ENCODE measurements around the gene TMPRSS13. TPM values are rescaled to one million over a fixed set of nuclear protein-coding genes. Genes with fewer than 3 reads are reported as not detected.

TMPRSS13 gene
- total and polyA plus RNA-seq, 2 donors from 2014 or later: 1.2 to 1.9 TPM

DNA sequence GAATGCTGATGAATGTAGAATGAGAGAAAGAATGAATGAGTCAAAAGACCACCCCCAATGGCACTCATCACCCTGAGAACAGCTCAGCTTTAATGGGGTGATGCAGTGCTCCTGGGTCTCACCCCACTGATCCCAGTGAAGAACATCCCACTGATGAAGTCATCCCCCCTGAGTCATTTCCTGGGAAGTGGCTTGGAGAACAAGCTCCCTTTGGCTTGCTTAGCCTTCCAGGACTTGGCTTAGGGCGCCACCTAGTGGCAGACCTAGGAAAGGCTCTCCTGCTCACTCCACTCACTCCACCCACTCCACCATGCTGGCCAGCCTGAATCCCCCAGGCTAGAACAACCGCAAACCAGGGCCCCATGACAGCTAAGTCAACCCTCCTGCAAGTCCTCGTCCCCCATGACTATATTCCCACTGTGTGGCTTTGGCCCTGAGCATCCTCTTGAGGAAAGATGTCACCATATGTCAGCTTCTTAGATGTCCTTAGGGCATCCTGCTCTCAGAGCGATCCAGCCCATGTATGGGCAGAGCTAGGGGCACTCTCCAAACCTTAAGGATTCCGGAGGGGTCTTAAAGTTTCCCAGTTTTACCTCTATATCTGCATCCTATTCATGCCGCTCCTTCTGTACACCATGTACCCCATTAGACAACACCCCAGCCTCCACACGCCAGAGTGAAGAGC is 17.8 kb upstream of the TMPRSS13 start:
- FAIRE-seq: no peak
- H3K27ac ChIP-seq (ENCODE audit: low read depth in 2 of 2, low read length in 2 of 2): no peak overlapping the region
- TF ChIP-seq, protein P1, sequence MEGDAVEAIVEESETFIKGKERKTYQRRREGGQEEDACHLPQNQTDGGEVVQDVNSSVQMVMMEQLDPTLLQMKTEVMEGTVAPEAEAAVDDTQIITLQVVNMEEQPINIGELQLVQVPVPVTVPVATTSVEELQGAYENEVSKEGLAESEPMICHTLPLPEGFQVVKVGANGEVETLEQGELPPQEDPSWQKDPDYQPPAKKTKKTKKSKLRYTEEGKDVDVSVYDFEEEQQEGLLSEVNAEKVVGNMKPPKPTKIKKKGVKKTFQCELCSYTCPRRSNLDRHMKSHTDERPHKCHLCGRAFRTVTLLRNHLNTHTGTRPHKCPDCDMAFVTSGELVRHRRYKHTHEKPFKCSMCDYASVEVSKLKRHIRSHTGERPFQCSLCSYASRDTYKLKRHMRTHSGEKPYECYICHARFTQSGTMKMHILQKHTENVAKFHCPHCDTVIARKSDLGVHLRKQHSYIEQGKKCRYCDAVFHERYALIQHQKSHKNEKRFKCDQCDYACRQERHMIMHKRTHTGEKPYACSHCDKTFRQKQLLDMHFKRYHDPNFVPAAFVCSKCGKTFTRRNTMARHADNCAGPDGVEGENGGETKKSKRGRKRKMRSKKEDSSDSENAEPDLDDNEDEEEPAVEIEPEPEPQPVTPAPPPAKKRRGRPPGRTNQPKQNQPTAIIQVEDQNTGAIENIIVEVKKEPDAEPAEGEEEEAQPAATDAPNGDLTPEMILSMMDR (IDR thresholded peaks at IDR 0.05; ENCODE audit: borderline replicate concordance, extremely low read depth, insufficient read depth): peak; percentile 98

DNA sequence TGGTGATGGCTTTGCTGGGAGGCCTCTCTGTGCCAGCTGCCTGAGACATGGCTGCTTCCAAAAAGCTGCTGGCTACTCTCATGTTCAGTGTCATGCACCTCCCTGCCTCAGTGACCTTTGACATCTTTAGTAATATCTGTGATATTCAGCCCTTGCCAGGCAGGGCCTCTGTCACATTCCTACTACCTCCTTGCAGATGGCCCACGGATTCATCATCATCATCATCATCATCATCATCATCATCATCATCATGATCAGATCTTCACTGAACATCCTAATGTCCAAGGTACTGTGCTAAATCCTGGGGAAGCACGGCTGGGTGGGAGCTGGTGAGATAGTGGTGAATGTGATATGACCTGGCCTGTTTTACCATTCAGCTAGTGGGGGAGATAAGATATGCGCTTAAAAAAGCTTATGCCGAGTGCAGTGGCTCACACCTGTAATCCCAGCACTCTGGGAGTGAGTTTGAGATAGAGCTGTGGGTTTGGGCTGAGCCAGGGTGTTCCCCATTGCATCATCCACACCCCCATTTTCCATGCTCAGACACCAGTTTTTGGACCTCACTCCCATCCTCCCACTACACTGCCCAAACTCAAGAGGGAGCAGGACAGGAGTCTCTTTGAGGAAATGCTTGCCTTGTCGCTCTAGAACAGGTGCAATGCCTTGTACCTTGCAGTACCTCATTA is 17.1 kb upstream of the TMPRSS13 start:
- H3K27me3 ChIP-seq (ENCODE audit: control insufficient read depth, insufficient read depth, low read length): no peaks in the 10 kb centered on the region
- no peak overlapping the region for H3K9ac ChIP-seq (ENCODE audit: low read length in 3 of 3)
- no peaks in the 10 kb centered on the region for H3K36me3 ChIP-seq (ENCODE audit: control insufficient read depth in 2 of 3, insufficient read depth in 3 of 3, low read length in 3 of 3)
- no peaks in the 10 kb centered on the region for H3K9me3 ChIP-seq (ENCODE audit: control insufficient read depth in 2 of 3, insufficient read depth in 1 of 3, low read length in 3 of 3)
- no peak overlapping the region for H3K27ac ChIP-seq (ENCODE audit: low read depth in 2 of 2, low read length in 2 of 2)
- H3K4me1 ChIP-seq (ENCODE audit: control insufficient read depth in 2 of 3, insufficient read depth in 2 of 3, low read depth in 1 of 3, low read length in 3 of 3): peaks cover 0 to 7% (median 0%) of the 10 kb centered on the region in 3 donors
- H3K4me3 ChIP-seq (ENCODE audit: low read length in 3 of 3): no peak overlapping the region
- intact Hi-C loops (cut with DNase I): no loop called here
- DNase-seq: no peak
- FAIRE-seq: no peak
- TF ChIP-seq, protein P1 (IDR thresholded peaks at IDR 0.05; ENCODE audit: borderline replicate concordance, extremely low read depth, insufficient read depth): no peak

More for the DNA sequence above, 17.8 kb upstream of the TMPRSS13 start:
- DNase-seq: peak; percentile 92 to 95 (median 93)
- H3K4me3 ChIP-seq (ENCODE audit: low read length in 3 of 3): no peak overlapping the region
- no peak overlapping the region for H3K9ac ChIP-seq (ENCODE audit: low read length in 3 of 3)
- intact Hi-C loops (cut with DNase I): no loop called here
- H3K27me3 ChIP-seq (ENCODE audit: control insufficient read depth, insufficient read depth, low read length): no peaks in the 10 kb centered on the region
- no peaks in the 10 kb centered on the region for H3K9me3 ChIP-seq (ENCODE audit: control insufficient read depth in 2 of 3, insufficient read depth in 1 of 3, low read length in 3 of 3)
- no peaks in the 10 kb centered on the region for H3K36me3 ChIP-seq (ENCODE audit: control insufficient read depth in 2 of 3, insufficient read depth in 3 of 3, low read length in 3 of 3)
- peaks cover 0 to 7% (median 0%) of the 10 kb centered on the region in 3 donors for H3K4me1 ChIP-seq (ENCODE audit: control insufficient read depth in 2 of 3, insufficient read depth in 2 of 3, low read depth in 1 of 3, low read length in 3 of 3)

DNA sequence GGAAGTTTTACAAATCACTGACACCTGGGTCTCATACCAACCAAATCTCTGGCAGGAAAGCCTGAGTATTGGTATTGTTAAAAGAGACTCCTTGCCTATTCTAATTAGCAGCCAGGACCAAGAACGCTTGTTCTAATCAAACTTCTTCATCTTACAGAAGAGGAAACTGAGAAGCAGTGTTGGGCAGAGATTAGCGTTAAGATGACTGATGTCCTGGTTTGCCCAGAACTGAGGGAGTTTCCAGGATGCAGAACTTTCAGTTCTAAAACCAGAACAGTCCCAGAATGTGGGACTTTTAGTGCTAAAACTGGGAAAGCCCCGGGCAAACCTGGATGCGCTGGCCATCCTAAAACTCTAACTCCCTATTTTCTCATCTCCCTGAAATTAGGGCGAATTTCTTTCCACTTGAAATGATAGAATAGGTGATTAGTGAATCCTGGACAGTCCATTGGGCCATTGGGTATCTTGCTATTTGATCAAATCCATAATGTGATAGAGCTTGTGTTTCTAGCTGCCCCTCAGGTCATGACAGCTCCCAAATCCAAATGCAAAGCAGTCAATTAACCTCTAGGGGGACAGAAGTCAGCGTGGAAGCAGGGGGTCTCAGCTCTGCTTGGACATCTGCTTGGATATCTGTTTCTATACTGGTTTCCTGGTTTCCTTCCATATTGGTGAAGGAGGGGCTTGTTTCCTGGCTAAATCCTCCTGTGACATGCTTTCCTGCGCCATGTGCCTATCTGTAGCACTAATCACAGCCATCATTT is 16.0 kb upstream of the TMPRSS13 start:
- Histone ChIP-seq H3K27ac (ENCODE audit: low read depth in 2 of 2, low read length in 2 of 2) (peak overlapping the region; percentile 5 to 20), H3K36me3 (ENCODE audit: control insufficient read depth in 2 of 3, insufficient read depth in 3 of 3, low read length in 3 of 3) (no peaks in the 10 kb centered on the region), H3K9ac (ENCODE audit: low read length in 3 of 3) (no peak overlapping the region), H3K9me3 (ENCODE audit: control insufficient read depth in 2 of 3, insufficient read depth in 1 of 3, low read length in 3 of 3) (no peaks in the 10 kb centered on the region), H3K4me1 (ENCODE audit: control insufficient read depth in 2 of 3, insufficient read depth in 2 of 3, low read depth in 1 of 3, low read length in 3 of 3) (peaks cover 0 to 3% (median 0%) of the 10 kb centered on the region in 3 donors), H3K27me3 (ENCODE audit: control insufficient read depth, insufficient read depth, low read length) (no peaks in the 10 kb centered on the region), H3K4me3 (ENCODE audit: low read length in 3 of 3) (no peak overlapping the region)
- DNase-seq (no peak), FAIRE-seq (no peak)
- TF ChIP-seq, protein P1 (IDR thresholded peaks at IDR 0.05; ENCODE audit: borderline replicate concordance, extremely low read depth, insufficient read depth): no peak
- intact Hi-C loops (cut with DNase I): no loop called here

Measured in kidney (tissue), 14 donors.